D341Med (cell line): ENCODE data around the gene FOLR1.
A peak's percentile ranks its signal among the peaks of the same experiment; 100 is the strongest.
"Not testable (repeated sequence)": the region's sequence is repeated elsewhere in the genome, so short reads cannot be mapped to it uniquely, and the experiment has no call there.

Experiments used
- DNase-seq: peaks from one replicate; pipeline ENCODE4 v3.0.0; 2012; ENCODE audit warnings: low spot score

Gene FOLR1

DNA sequence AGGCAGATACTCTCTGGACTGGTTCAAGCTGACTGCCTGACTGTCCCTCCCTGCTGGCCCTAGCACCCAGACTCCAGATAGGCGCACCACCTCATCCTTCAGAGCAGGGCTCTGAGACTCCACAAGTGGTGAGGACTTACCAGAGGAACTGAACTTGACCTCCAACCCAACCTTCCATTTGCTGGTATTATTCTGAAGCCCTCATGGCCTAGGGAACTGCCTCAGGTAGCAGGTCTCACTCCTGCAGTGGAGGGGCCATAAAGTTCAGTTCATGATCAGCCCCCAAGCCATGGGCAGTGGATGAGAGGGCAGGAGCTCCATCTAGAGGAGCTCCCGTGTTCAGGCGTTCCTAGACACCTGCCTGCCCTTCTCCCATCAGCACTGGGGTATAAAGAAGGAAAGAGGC is 10.4 kb upstream of the FOLR1 start:
- DNase-seq = not testable (repeated sequence)

GRCh38 chr11:72188267-72188666 is 3.7 kb upstream of the FOLR1 start:
- no peak for DNase-seq

GRCh38 chr11:72189455-72190250 is 2.3 kb upstream of the FOLR1 start:
- no peak for DNase-seq

DNA sequence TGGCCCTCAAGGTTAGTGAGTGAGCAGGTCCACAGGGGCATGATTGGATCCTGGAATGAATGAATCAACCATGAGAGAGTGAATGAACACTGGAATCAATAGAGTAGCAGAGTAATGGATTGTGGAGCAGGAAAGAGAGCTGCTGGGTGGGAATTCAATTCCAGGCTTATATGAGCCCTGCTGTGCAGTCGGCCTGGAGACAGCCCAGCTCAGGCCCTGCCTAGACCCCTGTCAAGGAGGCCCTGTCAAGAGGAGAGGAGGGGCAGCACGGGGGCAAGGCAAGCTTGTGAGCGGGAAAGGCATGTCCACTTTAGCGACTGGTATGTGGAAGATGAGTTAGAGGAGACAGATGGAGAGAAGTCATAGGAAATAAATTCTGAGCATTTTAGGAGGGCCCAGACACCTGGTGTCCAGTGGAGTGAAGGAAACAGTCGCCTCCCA is 1.3 kb upstream of the FOLR1 start:
- no peak for DNase-seq

DNA sequence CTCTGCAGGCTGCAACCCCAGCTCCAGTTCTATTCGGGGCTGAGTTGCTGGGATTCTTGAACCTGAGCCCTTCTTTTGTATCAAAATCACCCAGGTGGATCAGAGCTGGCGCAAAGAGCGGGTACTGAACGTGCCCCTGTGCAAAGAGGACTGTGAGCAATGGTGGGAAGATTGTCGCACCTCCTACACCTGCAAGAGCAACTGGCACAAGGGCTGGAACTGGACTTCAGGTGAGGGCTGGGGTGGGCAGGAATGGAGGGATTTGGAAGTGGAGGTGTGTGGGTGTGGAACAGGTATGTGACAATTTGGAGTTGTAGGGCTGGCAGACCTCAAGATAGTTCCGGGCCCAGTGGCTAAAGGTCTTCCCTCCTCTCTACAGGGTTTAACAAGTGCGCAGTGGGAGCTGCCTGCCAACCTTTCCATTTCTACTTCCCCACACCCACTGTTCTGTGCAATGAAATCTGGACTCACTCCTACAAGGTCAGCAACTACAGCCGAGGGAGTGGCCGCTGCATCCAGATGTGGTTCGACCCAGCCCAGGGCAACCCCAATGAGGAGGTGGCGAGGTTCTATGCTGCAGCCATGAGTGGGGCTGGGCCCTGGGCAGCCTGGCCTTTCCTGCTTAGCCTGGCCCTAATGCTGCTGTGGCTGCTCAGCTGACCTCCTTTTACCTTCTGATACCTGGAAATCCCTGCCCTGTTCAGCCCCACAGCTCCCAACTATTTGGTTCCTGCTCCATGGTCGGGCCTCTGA is 3.8 kb downstream of the FOLR1 start:
- DNase-seq = no peak

DNA sequence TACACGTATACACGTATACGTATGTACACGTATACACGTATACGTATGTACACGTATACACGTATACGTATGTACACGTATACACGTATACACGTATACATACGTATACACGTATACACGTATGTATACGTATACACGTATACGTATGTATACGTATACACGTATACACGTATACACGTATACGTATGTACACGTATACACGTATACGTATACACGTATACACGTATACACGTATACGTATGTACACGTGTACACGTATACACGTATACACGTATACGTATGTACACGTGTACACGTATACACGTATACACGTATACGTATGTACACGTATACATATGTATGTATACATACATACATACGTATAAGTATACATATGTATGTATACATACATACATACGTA is 9.5 kb downstream of the FOLR1 start:
- DNase-seq = not testable (repeated sequence)

DNA sequence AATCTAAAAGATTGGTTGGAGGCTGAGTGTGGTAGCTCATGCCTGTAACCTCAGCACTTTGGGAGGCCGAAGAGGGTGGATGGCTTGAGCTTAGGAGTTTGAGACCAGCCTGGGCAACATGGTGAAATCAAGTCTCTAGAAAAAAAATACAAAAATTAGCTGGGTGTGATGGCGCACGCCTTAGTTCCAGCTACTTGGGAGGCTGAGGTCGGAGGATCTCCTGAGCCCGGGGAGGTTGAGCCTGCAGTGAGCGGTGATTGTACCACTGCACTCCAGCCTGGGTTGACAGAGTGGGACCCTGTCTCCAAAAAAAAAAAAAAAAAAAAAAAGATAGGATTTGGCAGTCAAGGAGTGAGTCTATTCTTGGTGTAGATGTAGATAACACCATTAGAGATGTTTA is 10.6 kb downstream of the FOLR1 start:
- no peak for DNase-seq

GRCh38 chr11:72203163-72203562 is 11.2 kb downstream of the FOLR1 start:
- no peak for DNase-seq

GRCh38 chr11:72204886-72205285 is 12.9 kb downstream of the FOLR1 start:
- DNase-seq = no peak

DNA sequence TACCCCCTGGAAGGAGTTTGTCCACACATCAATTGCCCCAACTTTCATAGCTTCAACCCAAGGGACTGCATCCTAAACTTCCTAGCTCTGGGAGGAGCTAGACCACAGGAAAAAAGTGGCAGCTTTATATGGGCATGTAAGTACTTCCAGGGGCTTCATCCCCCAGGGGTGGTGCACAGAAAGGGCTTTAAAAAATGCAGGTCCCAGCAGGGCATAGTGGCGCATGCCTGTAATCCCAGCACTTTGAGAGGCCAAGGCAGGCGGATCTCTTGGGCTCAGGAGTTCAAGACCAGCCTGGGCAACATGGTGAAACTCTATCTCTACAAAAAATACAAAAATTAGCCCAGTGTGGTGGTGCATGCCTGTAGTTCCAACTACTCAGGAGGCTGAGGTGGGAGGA is 14.9 kb downstream of the FOLR1 start:
- DNase-seq = not testable (repeated sequence)

- DNase-seq = no peak
These were observed 16.3 kb downstream of the FOLR1 start for GRCh38 chr11:72208281-72208680.

DNA sequence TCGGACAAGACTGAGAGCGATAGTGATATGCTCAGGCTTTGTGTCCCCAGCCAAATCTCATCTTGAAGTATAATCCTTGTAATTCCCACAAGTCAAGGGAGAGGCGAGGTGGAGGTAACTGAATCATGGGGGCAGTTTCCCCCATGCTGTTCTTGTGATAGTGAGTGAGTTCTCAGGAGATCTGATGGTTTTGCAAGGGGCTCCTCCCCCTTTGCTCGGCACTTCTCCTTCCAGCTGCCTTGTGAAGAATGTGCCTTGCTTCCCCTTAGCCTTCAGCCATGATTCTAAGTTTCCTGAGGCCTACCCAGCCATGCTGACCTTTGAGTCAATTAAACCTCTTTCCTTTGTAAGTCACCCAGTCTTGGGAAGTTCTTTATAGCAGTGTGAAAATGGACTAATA is 17.2 kb downstream of the FOLR1 start:
- DNase-seq = no peak

DNA sequence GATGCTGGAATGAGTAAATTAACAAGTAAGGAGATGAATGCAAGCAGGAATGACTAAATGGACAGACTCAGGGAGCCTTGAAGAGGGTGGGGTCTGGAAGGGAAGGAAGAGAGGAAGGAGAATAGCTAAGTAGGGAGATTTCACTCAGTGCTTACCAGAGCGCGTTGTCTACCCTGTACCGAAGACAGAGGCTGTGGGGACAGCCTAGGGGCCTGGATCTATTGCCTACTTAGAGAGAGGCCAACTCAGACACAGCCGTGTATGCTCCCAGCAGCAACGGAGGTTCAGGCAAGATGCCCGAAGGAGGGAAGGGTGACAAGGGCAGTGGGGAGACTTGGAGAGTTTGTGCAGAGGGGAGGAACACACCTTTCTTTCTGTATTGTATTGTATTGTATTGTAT is 24.7 kb downstream of the FOLR1 start, which contains the start of gene FOLR2:
Gene FOLR2 (plus strand): TSS at position 157 of the 400 bp plus-strand sequence. CDS start 1,791 bp downstream, outside the sequence.
- no peak for DNase-seq

DNA sequence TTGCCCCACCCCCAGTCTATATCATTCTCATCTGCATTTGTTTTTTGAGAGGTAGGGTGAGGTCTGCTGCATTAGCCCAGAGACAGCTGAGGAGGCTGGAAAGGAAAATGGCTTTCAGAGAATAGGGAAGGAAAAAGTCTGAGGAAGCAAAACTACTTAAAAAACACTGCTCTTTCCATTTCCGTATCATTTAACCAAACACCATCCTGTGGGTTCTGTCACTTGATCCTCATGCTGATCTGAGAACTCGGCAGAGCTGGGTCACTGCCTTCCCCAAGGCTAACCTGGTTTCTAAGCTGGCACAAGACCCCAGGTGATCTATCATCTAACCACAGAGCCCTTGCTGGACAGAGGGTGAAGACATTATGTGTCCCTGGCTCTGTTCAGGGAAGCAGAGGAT is 25.9 kb downstream of the FOLR1 start:
- no peak for DNase-seq

DNA sequence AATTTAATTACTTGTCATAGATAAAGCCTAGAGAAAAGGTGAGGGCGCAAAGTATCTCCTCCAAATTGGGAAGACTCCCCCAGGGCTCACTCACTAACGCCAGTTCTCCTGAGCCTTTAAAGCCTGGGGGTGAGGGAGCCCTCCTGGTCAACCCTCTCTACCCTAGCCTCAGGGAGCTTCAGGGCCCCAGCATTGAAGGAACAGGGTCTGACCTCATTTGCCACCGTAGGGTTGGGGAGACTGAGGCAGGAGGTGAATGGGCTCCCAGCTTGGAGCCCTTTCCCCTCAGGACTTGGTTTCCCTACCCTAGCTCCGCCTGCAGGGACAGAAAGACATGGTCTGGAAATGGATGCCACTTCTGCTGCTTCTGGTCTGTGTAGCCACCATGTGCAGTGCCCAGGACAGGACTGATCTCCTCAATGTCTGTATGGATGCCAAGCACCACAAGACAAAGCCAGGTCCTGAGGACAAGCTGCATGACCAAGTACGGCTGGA is 26.4 kb downstream of the FOLR1 start:
- DNase-seq = no peak

GRCh38 chr11:72220696-72221363 is 28.9 kb downstream of the FOLR1 start:
- no peak for DNase-seq

GRCh38 chr11:72221386-72222075 is 29.6 kb downstream of the FOLR1 start:
- no peak for DNase-seq

- DNase-seq = no peak
These were observed 30.4 kb downstream of the FOLR1 start for GRCh38 chr11:72222106-72222891.

DNA sequence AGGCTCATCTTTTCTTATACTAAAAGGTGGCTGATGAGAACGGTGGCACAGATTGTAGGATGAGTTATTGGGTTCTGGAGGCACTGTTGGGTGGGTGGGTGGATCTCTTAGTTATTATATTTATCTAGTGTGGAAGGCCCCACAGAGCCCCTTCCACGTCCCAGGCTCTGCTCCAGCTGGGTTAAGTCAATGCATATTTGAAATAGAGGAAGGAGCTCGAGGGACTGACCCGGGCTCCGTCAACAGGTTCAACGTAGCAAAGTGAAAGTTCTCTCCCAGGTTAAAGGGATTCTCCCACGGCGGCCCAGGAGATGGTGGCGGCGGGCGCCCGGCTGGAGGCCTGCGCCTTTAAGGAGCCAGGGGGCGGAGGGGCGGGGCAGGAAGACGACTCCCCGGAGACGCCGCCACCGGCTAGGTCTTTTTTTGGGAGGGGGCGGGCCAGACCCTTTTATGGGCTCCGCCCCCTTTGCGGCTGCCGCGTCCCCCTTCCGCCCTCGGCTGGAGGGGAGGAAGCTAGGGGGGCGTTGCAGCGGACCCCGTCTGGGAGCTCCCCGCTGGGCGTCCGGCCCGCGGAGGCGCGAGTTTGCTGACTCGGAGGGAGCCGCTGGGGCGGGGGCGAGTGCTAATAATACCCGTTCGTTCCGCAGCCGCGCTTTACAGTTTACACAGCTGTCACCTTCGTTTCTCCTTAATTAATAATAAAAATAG is 31.1 kb downstream of the FOLR1 start:
- DNase-seq = peak; percentile 90
